Uterus (tissue), 2 donors: ENCODE results near the gene SYT2.

ENCODE experiments used
- POLR2A ChIP-seq, 2 donors: fragments of 450-650 bp; IDR thresholded peaks; one replicate each; pipeline ENCODE4 v1.6.1; 2016; ENCODE audit warnings: antibody characterized with exemption in 2 of 2, mild to moderate bottlenecking in 1 of 2, moderate library complexity in 1 of 2
- TF ChIP-seq, protein P1 (sequence below), 4 experiments: fragments of 200-600 bp in 2 of 4; fragments of 450-650 bp in 2 of 4; sonication (generic) in 2 of 4; IDR thresholded peaks; one replicate each; pipeline ENCODE4 v1.5.1; 2016 to 2019; ENCODE audit warnings: antibody characterized with exemption in 4 of 4, mild to moderate bottlenecking in 2 of 4, moderate library complexity in 1 of 4

DNA sequence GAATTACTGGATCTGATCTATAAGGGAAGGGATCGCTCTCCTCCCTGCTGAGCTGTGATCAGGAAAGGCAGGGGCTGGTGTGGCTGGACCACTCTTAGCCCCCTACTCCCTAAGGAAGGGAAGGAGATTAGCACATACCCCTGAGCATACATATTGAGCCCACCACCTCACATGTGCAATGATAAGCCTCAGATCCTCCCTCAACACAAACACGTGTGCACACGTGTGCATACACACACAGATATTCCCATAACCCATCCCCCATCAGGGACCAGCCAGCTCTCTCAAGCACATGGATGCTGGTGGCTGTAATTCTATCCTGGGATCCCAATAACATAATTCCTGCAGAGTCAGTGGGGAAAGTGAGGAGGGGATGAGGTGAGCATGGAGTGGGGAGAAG is 21.2 kb downstream of the SYT2 start:
- TF ChIP-seq, protein P1, sequence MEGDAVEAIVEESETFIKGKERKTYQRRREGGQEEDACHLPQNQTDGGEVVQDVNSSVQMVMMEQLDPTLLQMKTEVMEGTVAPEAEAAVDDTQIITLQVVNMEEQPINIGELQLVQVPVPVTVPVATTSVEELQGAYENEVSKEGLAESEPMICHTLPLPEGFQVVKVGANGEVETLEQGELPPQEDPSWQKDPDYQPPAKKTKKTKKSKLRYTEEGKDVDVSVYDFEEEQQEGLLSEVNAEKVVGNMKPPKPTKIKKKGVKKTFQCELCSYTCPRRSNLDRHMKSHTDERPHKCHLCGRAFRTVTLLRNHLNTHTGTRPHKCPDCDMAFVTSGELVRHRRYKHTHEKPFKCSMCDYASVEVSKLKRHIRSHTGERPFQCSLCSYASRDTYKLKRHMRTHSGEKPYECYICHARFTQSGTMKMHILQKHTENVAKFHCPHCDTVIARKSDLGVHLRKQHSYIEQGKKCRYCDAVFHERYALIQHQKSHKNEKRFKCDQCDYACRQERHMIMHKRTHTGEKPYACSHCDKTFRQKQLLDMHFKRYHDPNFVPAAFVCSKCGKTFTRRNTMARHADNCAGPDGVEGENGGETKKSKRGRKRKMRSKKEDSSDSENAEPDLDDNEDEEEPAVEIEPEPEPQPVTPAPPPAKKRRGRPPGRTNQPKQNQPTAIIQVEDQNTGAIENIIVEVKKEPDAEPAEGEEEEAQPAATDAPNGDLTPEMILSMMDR (IDR thresholded peaks at IDR 0.05), result no peak
- no peak for TF ChIP-seq POLR2A (IDR thresholded peaks at IDR 0.05)
